ENCODE measurements around the gene RAB3A. TPM values are rescaled to one million over a fixed set of nuclear protein-coding genes. Genes with fewer than 3 reads are reported as not detected.
A peak's percentile ranks its signal among the peaks of the same experiment; 100 is the strongest.

Gene RAB3A
- polyA plus RNA-seq, 2 of the 4 experiments (the other 2 are of a cell fraction), result 0.39 to 1.0 TPM

DNA sequence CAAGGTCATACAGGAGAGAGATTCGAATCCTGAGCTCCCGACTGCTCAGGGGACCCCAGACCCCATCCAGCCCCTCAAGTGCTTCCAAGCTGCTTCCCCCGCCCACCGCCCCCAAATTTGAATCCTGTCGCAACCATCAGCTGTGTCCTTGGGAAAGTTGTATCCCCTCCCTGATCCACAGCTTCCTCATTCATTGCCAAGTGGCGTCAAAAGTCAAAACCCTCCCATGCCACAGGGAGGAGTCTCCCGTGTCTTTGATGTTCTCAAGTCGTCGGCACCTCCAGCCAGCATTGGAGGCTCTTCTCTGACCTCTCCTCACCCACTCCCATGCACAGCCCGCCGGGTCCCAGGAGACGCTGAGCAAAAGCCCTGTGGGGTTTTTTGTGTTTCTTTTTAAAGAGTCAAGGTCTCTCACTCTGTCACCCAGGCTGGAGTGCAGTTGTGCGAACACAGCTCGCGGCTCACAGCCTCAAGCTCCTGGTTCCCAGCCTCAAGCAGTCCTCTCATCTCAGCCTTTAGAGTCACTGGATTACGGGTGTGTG lies 33.1 kb downstream of the RAB3A start (continued):
- TF ChIP-seq SMC3 (IDR thresholded peaks at IDR 0.05) (no peak), HMGXB4 (CRISPR knock-in tag; IDR thresholded peaks at IDR 0.05; ENCODE audit: borderline replicate concordance) (no peak), HOXB13 (CRISPR knock-in tag; IDR thresholded peaks at IDR 0.05; ENCODE audit: low read depth) (no peak)

DNA sequence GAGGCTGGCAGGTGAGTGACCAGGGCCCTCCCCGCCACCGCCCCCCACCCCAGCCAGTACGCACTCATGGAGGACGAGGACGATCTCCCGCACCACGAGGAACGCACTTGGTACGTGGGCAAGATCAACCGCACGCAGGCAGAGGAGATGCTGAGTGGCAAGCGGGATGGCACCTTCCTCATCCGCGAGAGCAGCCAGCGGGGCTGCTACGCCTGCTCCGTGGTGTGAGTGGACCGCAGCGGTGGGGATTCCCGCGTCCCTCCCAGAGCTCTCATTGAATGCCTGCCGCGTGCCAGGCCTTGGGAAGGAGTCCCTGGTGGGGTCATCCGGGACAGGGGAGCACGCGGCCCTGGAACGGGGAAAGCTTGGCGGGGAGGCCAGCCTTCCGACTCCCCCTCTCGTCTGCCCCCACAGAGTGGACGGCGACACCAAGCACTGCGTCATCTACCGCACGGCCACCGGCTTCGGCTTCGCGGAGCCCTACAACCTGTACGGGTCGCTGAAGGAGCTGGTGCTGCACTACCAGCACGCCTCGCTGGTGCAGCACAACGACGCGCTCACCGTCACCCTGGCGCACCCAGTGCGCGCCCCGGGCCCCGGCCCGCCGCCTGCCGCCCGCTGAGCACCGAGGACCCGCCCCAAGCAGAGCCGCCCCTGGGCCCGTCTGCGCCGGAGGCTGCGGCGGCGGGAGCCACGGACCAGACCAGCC lies 35.0 kb downstream of the RAB3A start:
- H3K4me3 ChIP-seq, result no peak overlapping the region
- no peak for FAIRE-seq
- no peaks in the 10 kb centered on the region for H3K9me3 ChIP-seq
- no peak overlapping the region for H3K4me2 ChIP-seq
- TF ChIP-seq HEYL (CRISPR knock-in tag; IDR thresholded peaks at IDR 0.05) (no peak), GATA3 (IDR thresholded peaks at IDR 0.05; ENCODE audit: borderline replicate concordance) (no peak), RARB (CRISPR knock-in tag; IDR thresholded peaks at IDR 0.05) (no peak), ESRRA (IDR thresholded peaks at IDR 0.05; ENCODE audit: borderline replicate concordance, low read length) (no peak)
- TF ChIP-seq, protein P1, sequence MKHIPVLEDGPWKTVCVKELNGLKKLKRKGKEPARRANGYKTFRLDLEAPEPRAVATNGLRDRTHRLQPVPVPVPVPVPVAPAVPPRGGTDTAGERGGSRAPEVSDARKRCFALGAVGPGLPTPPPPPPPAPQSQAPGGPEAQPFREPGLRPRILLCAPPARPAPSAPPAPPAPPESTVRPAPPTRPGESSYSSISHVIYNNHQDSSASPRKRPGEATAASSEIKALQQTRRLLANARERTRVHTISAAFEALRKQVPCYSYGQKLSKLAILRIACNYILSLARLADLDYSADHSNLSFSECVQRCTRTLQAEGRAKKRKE (CRISPR knock-in tag; IDR thresholded peaks at IDR 0.05; ENCODE audit: low read depth), result no peak
- TF ChIP-seq, protein P2, sequence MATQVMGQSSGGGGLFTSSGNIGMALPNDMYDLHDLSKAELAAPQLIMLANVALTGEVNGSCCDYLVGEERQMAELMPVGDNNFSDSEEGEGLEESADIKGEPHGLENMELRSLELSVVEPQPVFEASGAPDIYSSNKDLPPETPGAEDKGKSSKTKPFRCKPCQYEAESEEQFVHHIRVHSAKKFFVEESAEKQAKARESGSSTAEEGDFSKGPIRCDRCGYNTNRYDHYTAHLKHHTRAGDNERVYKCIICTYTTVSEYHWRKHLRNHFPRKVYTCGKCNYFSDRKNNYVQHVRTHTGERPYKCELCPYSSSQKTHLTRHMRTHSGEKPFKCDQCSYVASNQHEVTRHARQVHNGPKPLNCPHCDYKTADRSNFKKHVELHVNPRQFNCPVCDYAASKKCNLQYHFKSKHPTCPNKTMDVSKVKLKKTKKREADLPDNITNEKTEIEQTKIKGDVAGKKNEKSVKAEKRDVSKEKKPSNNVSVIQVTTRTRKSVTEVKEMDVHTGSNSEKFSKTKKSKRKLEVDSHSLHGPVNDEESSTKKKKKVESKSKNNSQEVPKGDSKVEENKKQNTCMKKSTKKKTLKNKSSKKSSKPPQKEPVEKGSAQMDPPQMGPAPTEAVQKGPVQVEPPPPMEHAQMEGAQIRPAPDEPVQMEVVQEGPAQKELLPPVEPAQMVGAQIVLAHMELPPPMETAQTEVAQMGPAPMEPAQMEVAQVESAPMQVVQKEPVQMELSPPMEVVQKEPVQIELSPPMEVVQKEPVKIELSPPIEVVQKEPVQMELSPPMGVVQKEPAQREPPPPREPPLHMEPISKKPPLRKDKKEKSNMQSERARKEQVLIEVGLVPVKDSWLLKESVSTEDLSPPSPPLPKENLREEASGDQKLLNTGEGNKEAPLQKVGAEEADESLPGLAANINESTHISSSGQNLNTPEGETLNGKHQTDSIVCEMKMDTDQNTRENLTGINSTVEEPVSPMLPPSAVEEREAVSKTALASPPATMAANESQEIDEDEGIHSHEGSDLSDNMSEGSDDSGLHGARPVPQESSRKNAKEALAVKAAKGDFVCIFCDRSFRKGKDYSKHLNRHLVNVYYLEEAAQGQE (IDR thresholded peaks at IDR 0.05), result no peak
- TF ChIP-seq, protein P3, sequence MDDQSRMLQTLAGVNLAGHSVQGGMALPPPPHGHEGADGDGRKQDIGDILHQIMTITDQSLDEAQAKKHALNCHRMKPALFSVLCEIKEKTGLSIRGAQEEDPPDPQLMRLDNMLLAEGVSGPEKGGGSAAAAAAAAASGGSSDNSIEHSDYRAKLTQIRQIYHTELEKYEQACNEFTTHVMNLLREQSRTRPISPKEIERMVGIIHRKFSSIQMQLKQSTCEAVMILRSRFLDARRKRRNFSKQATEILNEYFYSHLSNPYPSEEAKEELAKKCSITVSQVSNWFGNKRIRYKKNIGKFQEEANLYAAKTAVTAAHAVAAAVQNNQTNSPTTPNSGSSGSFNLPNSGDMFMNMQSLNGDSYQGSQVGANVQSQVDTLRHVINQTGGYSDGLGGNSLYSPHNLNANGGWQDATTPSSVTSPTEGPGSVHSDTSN (IDR thresholded peaks at IDR 0.05), result no peak
- H3K4me1 ChIP-seq, result peaks cover 4% of the 10 kb centered on the region; the same call in 1 of the 3 replicates
- H3K27ac ChIP-seq, result no peak overlapping the region
- no peak for ATAC-seq
- POLR2A ChIA-PET, result no interaction called here
- 95% methylated on average over 35 of the region's 66 CpGs for WGBS (ENCODE audit: missing lambda C conversion rate)
- DNase-seq (ENCODE audit: low read depth in 1 of 2, low spot score in 1 of 2), result no peak
- CTCF ChIA-PET, result interaction anchor here (0.9 to 2.3 kb wide), 11 partner anchors 9 to 85 kb away, joined by 4 to 11 read pairs (median 4); a partner anchor contains a TSS

DNA sequence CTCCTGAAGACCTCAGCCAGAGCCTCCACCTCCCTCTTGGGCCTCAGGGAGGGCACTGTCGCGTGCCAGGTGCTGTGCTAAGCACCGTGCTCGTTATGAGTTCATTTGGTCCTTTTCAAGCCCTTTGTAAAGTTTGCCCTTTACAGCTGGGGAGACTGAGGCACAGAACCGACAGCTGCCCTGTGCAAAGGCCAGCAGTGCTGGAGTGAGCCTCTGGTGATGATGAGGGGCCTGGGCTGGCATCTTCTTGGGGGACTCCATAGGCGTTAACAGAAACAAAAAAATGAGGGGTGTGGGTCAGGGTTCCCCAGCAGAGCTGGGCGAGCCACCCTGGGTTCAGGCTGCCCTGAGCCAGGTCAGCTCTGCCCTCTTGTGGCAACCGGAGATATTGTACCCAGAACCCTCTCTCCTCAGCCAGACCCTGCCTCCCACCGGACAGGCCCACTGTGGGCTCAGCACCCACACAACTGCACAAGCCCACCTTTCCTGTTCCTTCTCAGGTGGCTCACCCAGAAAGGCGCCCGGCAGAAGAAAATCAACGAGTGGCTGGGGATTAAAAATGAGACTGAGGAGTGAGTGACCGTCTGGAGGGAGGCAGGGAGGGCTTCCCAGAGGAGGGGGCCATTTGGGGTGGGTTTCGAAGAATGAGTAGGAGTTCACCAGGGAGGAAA lies 35.7 kb downstream of the RAB3A start:
- H3K4me2 ChIP-seq, result no peak overlapping the region
- ATAC-seq (peak; percentile 88 to 93), DNase-seq (ENCODE audit: low read depth in 1 of 2, low spot score in 1 of 2) (peak in 1 of 2 experiments; percentile 81), FAIRE-seq (no peak)
- no peak overlapping the region for H3K4me3 ChIP-seq
- ChIA-PET CTCF (interaction anchor here (0.6 to 2.3 kb wide), 18 partner anchors 10 to 86 kb away, joined by 3 to 12 read pairs (median 4); a partner anchor contains a TSS), POLR2A (no interaction called here)
- no peaks in the 10 kb centered on the region for H3K9me3 ChIP-seq
- WGBS (ENCODE audit: missing lambda C conversion rate), result 44% methylated on average over 14 of the region's 14 CpGs
- H3K27ac ChIP-seq, result no peak overlapping the region
- peaks cover under 1% of the 10 kb centered on the region; the same call in 1 of the 3 replicates for H3K4me1 ChIP-seq
- TF ChIP-seq CTCF (IDR thresholded peaks at IDR 0.05) (peak; percentile 51), CEBPB (IDR thresholded peaks at IDR 0.05) (no peak), ESRRA (IDR thresholded peaks at IDR 0.05; ENCODE audit: borderline replicate concordance, low read length) (no peak), ZFP36 (IDR thresholded peaks at IDR 0.05; ENCODE audit: borderline replicate concordance, partially characterized antibody) (peak; percentile 74), RAD21 (conservative IDR thresholded peaks at IDR 0.05 in 1 of 2, IDR thresholded peaks at IDR 0.05 in 1 of 2) (peak; percentile 52 to 58), SMC3 (IDR thresholded peaks at IDR 0.05) (peak; percentile 31; the same call in 1 of the 3 replicates)

Data from A549 (cell line).